Measurements from ENCODE around the gene CHM.
"Not testable (repeated sequence)": the region's sequence is repeated elsewhere in the genome, so short reads cannot be mapped to it uniquely, and the experiment has no call there.

The CHM gene

DNA sequence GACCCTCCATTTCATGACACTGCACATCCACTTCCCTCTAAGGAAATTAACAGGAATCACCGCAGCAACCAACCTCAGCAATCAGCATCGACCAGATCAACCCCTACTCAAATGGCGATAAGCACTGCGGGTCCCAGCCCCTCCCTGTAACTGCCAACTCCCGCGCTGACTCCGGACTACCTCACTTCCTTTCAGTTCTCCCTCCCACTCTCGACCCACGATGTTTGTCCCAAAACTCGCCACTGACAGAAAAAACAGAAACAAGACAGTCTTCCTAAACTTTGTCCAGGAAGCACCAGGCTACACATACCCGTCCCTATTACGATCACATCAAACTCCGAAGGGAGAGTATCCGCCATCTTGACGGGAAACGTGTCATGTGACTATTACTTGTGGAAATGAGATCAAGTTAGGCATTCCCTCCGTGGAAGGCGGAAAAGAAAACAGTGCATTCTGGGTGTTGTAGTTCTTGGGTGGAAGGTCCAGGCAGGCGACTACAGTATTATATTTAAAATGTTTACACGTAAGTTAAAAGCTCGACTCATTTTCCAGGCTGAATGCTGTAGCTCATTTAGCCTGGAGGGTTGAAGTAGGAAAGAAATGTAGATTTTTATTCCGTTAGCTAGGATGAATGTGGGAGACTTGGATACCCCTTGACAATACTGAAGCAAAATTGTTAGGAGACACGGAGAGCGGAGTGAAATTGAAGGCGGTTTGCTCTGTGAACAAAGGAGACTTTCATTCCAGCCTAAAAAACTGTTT lies at the start of gene CHM:
Gene CHM, minus strand, starts transcription at position 385 of the 762 bp plus-strand sequence. Its CDS starts 26 bp downstream, at position 359.
- DNase-seq = peak; percentile 58

- no peak for DNase-seq
Measured at GRCh38 chrX:86078650-86079049, 31.3 kb upstream of the CHM start.

GRCh38 chrX:86066998-86067397 lies 19.6 kb upstream of the CHM start:
- no peak for DNase-seq

GRCh38 chrX:86061407-86061806 lies 14.0 kb upstream of the CHM start:
- DNase-seq = no peak

- DNase-seq = no peak
Measured at GRCh38 chrX:86051741-86052140, 4.4 kb upstream of the CHM start.

GRCh38 chrX:86047936-86048280 lies 550 bp upstream of the CHM start:
- no peak for DNase-seq

DNA sequence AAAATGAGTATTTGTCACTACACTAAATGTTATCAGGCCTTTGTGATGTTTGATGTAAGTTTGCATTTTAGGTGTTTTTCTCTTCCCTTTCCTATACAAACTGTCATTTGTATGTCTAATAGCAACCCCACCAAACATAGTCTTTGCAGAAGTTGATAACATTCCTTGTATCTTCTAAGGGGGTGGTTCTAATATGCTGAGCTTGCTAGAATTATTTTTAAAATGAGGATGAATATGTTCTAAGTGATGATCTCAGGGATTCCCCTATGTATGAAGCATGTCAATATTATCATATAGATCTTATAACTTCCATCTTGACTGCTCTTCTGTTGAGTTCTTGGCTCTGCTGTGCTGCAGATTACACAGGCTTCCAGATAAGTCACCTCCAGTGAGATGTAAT lies 3.1 kb downstream of the CHM start:
- no peak for DNase-seq

GRCh38 chrX:86039625-86040568 lies 7.5 kb downstream of the CHM start:
- no peak for DNase-seq

GRCh38 chrX:86033385-86033784 lies 14.0 kb downstream of the CHM start:
- no peak for DNase-seq

- no peak for DNase-seq
Measured at GRCh38 chrX:86028681-86029080, 18.7 kb downstream of the CHM start.

DNA sequence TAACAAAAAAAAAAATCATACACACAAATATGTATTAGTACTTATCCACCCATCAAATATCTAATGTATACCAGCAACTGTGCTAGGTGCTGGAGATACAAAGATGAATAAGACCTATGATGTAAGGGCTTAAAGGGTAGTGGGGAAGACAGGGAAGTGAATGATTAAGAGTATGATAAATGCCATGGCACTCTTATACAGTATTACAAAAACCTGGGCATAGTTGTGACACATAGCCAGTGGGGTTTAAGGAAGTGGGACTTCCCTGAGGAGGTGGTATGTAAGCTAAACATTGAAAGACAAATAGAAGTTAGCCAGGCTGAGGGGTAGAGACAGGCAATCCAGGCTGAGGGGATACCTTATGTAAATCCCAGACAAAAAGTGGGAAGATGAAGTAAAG lies 23.5 kb downstream of the CHM start:
- DNase-seq = no peak

GRCh38 chrX:86021652-86022289 lies 25.6 kb downstream of the CHM start:
- DNase-seq = no peak

GRCh38 chrX:86016139-86016538 lies 31.2 kb downstream of the CHM start:
- DNase-seq = no peak

DNA sequence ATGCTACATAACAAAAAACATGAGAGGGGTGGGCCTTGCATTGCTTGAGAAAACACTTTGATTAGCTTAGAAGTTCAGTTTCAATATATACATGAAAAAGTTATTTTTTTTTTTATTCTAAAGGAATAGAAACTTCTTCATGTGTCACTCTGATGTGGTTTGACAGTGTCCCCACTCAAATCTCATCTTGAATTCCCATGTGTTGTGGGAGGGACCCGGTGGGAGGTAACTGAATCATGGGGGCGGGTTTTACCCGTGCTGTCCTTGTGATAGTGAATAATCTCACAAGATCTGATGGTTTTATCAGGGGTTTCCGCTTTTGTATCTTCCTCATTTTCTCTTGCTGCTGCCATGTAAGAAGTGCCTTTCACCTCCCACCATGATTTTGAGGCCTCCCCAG lies 32.4 kb downstream of the CHM start:
- DNase-seq = not testable (repeated sequence)

DNA sequence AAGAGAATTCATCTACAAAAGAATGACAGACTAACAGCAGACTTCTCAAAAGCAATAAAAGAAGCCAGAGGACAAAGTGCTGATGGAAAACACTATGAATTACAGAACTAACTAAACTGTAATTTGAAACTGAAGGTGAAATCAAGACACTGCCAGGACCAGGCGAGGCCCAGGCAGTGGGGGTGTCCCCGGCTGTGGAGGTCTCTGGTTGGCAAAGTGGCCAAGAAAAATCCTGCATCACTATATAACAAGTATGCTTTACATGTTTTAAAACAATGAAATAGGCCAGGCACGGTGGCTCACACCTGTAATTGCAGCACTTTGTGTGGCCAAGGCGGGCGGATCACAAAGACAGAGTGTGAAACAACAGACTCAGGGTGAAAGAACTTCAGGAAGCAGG lies 32.9 kb downstream of the CHM start:
- no peak for DNase-seq

DNA sequence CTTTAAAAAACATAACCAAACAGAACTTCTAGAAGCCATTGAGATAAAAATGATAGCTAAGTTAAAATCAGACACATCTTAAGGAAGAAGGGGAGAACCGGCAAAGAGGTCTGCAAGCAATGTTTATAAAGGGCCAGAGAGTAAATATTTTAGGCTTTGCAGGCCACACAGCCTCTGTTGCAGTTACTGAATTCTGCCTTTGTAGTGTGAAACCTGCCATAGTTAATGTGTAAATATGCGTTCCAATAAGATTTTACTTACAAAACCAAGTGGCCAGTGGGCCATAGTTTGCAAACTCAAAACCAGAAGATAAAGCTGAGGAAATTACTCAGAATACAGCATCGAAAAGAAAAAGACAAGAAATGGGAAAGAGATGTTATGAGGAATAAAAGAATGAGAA lies 33.6 kb downstream of the CHM start:
- no peak for DNase-seq

DNA sequence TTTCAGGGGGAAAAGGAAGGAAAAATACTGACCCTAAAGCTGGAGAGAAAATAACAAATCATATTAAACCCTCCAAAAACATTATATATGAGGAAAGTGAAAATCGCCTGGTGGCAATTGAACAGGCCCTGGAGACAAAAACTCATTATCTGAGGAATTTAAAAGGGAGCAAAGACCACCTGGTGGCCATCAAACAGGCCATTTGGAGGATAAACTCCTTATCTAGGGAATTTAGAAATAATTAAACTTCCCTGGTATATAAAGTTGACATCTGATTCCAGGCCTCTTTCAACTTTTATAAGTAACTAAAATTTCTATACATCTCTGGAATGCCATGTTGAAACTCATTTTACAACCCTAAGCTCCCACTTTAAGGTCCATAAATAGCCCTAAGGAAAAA lies 35.2 kb downstream of the CHM start:
- DNase-seq = no peak

DNA sequence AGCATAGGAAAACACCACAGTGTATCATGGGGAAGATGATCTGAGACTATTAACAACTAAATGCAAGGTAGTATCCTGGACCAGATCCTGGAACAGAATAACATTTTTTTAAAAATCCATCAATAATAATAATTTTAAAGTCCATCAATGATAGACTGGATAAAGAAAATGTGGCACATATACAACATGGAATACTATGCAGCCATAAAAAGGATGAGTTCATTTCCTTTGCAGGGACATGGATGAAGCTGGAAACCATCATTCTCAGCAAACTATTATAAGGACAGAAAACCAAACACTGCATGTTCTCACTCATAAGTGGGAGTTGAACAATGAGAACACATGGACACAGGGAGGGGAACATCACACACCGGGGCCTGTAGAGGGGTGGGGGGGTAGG lies 37.6 kb downstream of the CHM start:
- DNase-seq = not testable (repeated sequence)

GRCh38 chrX:86007891-86008290 lies 39.5 kb downstream of the CHM start:
- not testable (repeated sequence) for DNase-seq

DNA sequence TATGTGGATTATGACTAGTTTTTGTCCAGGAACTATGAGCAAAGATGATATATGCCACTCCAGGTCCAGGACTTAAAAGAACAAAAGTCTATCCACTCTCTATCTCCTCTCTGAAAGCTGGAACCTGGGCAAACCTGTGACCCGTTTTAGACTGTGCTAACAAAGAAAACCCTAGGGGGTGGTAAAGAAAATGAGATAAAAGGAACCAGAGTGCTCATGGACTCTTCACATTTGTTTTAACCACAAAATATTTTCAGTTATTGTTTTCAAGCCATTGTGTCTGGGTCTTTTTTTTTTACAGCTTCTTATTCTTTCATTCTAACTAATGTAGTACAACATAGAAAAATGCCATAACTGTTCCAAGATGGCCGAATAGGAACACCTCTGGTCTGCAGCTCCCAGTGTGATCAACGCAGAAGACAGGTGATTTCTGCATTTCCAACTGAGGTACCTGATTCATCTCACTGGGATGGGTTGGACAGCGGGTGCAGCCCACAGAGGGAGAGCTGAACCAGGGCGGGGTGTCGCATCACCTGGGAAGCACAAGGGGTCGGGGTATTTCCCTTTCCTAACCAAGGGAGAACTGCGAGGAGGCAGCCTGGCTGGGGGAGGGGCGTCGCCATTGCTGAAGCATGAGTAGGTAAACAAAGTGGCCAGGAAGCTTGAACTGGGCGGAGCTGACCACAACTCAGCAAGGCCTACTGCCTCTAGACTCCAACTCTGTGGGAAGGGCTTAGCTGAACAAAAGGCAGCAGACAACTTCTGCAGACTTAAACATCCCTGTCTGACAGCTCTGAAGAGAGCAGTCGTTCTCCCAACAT lies 45.1 kb downstream of the CHM start:
- peak; percentile 35 for DNase-seq

GRCh38 chrX:85998954-85999353 lies 48.4 kb downstream of the CHM start:
- DNase-seq = no peak

DNA sequence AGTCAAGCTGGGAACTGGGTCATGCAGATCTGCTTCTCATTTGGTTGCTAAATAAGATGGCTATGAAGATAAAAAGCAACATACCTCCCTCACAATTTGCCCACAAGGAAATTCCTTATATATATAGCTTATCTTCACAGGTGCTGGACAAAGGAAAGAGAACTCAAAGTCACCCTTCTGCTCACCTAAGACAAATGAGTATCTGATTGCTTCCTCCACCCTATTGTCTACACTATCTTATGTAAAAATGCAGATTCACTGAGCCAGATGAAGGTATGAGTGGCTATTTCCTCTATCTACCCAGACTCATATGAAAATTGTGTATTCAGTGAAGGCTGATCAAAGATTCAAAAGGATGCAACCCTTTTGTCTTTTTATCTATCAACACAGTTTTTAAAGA lies 50.8 kb downstream of the CHM start:
- DNase-seq = no peak

DNA sequence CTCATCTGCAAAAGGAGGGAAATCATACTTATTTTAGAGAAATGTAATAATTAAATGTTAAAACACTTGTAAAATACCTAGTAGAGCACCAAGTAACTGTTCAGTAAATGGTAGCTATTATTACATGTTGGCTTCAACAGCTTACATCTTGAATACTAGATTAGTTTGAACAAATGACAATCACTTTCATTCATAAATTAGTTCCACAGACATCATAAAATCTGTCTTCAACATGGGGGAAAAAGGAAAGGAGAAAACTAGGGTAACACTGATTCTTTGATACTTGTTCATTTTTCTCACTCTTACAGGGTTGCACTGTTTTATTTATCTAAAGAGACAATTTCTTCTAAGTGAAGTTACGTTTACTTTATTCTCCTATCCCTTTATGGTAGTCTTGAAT lies 51.7 kb downstream of the CHM start:
- no peak for DNase-seq

All from CD4-positive, alpha-beta T cell treated with Interleukin-6 for 4 hours (primary cell).